GM18858 (cell line): ENCODE results near the gene EVC2.
"Not testable (repeated sequence)": the region's sequence is repeated elsewhere in the genome, so short reads cannot be mapped to it uniquely, and the experiment has no call there.

ENCODE experiments used
- ATAC-seq: cut with Tn5 transposase; IDR thresholded peaks from one replicate; pipeline ENCODE4 v1.9.1; 2021; ENCODE audit not compliant: unreplicated experiment

EVC2 gene

GRCh38 chr4:5629542-5629941, 78.8 kb downstream of the EVC2 start:
- ATAC-seq = no peak

- ATAC-seq = no peak
Measured at GRCh38 chr4:5626913-5627312, 81.4 kb downstream of the EVC2 start.

- no peak for ATAC-seq
Measured at GRCh38 chr4:5622596-5622995, 85.8 kb downstream of the EVC2 start.

DNA sequence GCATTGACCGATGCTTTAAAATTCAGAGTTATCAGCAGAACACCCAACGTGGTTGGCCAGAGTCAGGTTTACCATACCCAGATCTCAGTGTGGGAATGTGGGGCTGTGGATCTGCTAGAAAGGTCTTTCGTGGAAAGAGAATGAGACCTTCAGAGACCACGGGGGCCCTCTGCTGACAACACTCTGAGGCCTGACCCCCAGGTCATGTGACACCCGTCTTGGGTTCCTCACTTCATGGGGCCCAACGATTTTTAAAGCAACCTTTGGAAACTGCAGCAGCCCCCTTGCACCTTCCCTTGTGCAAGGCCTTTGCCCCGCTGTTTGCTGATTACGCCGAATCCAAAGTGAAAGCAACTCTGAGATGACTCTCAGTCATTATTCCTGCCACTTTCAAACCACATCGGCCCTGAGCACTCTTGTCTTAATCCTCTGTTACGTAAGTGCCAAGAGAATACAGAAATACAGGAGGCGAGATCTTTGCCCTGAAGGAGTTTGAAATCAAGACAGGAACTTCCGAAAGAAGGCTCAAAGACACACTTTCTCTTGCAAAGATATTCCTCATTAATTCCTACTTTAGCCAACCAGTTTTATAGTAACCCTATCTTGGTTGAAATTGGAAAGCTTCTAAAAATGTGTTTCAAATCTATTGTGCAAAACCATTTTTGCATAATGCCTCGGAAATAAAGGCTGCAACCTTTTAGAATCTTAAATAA, 88.3 kb downstream of the EVC2 start:
- no peak for ATAC-seq

DNA sequence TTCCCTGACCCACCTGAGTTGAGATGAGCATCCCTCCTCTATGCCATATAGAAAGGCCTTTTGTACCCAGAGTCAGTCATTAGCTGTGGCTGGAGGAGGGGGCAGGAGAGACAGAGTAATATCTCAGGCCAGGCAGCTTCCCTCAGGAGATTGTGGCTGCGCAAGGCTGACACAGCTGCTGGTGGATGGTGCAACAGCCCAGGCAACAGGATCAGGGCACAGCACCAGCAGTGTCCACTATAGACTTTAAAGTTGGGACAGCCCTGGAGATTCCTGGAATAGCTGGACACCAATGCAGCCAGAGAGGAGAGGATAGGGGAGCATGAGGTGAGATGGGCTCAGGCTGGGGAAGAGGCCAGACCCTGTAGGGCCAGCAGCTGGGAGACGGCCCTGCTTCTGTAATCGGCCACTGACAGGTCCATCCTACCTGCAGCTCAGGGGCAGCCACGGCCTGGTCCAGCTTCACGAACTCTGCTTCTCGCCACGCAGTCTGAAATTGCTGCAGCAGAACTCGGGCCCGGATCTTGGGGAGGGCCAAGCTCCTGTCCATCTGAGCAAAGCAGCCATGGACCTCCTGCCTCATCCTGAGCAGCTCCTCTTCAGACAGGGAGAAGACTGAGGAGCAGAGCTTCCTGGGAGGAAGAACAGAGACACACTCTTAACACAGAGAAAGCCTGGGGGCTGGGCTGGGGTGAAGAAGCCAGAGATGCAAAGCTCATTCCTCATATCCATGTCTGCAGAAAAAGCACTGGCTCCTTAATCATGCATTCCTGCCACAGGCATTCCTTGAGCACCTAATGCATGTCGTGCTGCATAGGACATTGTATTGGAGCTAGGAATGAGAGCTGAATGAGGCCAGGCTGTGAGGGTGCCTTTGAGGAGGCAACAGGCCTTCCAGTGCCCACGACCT, 90.1 kb downstream of the EVC2 start:
- no peak for ATAC-seq

- no peak for ATAC-seq
Measured at GRCh38 chr4:5616331-5616950, 91.9 kb downstream of the EVC2 start.

GRCh38 chr4:5615496-5616075, 92.8 kb downstream of the EVC2 start:
- ATAC-seq = no peak

GRCh38 chr4:5611750-5612149, 96.6 kb downstream of the EVC2 start:
- no peak for ATAC-seq

DNA sequence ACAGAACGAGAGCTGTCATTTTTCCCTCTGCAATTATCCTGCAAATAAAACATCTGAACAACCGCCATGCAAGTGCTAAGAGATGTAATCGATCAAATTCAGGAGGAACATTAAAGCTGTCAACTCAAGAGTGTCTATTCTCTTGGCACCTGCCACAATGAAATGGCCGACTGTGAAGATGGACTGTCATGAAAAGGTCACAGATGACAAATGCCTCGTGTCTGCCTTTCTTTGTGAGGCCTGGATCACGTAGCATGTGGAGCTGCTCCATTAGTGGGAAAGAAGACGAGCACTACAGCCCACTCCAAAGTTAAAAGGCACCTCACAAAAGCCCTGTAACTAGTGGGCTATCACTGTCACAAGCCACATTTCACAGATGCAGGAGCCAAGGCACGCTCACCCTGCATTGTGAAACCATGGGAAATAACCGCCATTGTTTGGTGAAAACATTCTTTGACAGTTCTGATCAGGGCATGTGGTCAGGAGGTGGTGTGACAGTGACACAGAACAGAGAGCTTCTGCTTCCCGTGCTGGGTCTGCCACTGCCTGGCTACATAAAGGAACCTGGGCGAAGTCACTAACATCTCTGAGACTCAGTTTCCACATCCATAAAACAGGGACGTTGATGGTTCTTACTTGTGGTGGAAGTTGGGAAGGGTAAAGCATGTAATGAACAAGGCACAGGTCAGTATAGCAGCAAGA, 98.9 kb downstream of the EVC2 start:
- no peak for ATAC-seq

GRCh38 chr4:5593828-5594227, 114.5 kb downstream of the EVC2 start:
- not testable (repeated sequence) for ATAC-seq

DNA sequence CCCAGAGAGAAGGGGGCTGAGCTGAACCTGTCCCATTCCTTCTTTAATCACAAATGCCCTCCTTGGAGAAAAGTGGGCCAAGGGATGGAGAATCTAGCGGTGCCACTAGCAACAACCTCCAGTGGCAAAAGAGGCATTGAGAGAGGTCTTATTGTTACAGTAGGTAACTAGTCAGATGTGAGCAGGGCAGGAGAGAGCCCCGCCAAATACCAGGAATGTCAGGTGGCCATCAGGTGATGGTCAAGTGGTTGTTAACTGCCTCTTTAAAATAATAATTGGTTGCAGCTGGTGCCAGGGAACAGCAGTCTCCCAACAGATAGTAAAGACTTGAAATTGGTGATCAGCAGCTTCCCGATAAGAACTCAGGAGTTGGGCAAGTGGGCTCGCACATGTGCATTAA, 116.1 kb downstream of the EVC2 start:
- no peak for ATAC-seq

GRCh38 chr4:5589495-5589894, 118.9 kb downstream of the EVC2 start:
- ATAC-seq = no peak

DNA sequence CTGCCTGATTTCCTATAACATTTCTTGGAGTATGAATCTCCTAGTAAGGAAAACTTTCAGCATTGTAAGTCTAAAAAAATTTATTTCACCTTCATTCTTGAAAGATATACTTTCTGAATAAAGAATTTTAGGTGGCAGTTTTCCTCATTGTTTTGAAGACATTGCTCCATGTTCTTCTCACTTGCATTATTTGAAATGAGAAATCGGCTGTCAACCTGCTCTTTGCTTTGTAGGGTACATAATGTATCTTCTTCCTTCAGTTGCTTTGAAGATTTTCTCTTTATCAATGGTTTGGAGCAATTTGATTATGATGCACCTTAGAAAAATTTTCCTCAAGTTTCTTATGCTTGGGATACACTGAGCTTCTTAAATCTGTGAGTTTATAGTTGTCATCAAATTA, 120.3 kb downstream of the EVC2 start:
- no peak for ATAC-seq

DNA sequence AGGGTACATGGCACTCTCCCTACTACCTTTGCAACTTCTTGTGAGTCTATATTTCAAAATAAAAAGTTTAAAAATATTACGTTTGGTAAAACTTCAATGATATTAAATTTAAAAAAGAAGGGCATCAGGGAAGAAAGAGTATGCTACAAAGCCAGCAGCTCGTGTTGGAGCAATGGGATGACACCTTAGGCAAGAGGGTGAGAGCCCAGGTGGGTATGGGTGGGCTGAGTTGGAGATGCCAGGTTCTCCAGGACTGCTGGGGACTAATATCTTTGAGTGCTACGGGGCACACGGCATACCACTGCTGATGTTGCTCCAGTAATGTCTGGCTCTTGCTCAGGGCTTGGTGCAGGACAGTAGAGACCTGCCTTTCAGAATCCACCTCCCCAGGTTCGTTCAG, 132.4 kb downstream of the EVC2 start:
- no peak for ATAC-seq

DNA sequence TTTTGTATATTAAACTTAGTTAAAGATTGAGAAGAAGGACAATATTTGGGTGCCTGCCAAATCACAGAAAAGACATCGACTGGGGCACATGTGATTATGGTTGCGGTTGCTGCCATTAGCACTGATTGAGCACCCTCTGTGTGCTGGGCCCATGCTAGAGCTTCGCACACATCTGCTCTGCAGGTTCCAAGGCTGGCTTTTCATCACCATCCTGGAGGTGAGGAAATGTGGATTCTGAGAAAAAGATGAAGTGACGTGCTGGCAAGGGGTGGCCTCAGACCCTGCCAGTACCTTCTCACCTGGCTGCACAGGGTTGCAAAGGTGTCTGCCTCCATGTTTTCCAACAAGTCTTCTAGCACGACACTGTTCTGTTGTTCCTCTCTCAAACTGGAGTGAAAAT, 134.0 kb downstream of the EVC2 start:
- ATAC-seq = no peak

DNA sequence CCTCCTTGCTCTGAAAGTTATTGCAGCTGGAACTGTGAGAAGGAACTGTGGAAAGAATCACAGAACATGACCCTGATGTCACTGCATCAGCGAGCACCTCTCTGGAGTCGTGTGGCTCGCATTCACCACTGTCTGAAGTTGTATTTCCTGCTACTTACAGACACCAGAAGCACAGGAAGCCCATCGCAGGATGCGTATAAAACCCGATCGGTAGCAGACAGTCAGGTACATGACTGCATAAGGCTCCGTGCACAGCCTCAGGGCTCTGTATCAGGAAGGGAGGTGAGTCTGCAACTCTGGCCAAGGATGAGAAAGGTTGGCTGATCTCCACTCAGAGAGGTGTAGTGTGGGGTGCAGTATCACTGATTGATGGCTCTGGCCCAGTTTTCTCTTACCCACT, 134.4 kb downstream of the EVC2 start:
- no peak for ATAC-seq

DNA sequence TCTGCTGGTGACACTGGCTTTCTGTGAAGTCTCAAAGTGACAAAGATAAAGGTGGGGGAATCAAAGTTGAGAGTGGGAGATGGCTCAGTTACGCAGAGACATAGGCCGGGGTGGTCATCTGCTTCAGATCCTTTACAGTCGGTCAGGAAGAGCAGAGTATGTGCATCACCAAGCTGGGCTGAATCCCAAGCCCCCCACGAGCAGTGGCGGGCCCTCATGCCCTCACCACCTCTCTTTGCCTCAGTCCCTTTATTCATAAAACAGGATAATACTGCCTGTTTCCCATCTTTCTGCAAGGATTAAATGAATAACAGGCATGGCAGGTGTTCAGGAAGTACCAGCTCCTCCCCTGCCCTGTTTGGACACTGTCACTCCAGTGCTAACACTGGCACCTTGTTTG, 135.6 kb downstream of the EVC2 start:
- ATAC-seq = no peak

- no peak for ATAC-seq
Measured at GRCh38 chr4:5572114-5572513, 136.2 kb downstream of the EVC2 start.

GRCh38 chr4:5571646-5572045, 136.7 kb downstream of the EVC2 start:
- ATAC-seq = no peak

- no peak for ATAC-seq
Measured at GRCh38 chr4:5569451-5569850, 138.9 kb downstream of the EVC2 start.

DNA sequence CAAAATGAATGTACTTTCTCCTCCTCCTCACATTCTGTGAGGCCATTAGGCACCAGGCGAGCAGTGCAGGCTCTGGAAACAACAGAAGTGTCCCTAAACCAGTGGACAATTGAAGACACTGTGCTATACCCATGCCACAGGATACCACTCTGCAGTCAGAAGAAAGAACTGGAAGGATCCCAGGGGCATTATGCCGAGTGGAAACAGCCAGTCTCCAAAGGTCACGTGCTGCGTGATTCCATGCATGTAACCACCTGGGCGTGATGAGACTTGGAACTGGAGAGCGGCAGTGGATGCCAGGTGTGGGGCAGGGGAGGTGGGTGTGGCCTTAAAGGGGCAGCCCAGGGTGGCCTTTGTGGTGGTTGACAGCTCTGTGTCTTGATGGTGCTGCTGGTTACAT, 139.4 kb downstream of the EVC2 start:
- ATAC-seq = no peak
